HCT116 (cell line): Measurements from ENCODE around the gene CCDC30. TPM values are rescaled to one million over a fixed set of nuclear protein-coding genes. Genes with fewer than 3 reads are reported as not detected.

Experiments used
- ATAC-seq: fragments of 200-7000 bp; cut with Tn5 transposase; 2 replicates; pipeline ENCODE4 v1.9.1; 2020; ENCODE audit warnings: mild to moderate bottlenecking, moderate library complexity
- BruUV-seq: library from RNA; stranded (reverse); fragments of 400-500 nt; replicated peaks from 2 replicates; lab custom pipeline; 2021; lab: Mats Ljungman, UMichigan
- CTCF ChIA-PET: fragments of 300-600 bp; sonication (Branson Sonifier 250); formaldehyde crosslinking; loops from one replicate; lab custom pipeline; 2021; ENCODE audit warnings: antibody characterized with exemption; lab: Charles Lee
- POLR2A ChIA-PET: fragments of 300-600, 350-600 bp; sonication (Branson Sonifier 250); formaldehyde crosslinking; loops from one replicate; lab custom pipeline; 2021; ENCODE audit warnings: antibody characterized with exemption; lab: Charles Lee
- RAD21 ChIA-PET, 2 experiments: fragments of 300-600 bp; sonication (Branson Sonifier 250); formaldehyde crosslinking; loops; one replicate each; lab custom pipeline; 2023; ENCODE audit warnings: low total read pairs in 2 of 2; ENCODE audit not compliant: uncharacterized antibody in 2 of 2, unreplicated experiment in 2 of 2, low non-redundant PET in 1 of 2; lab: Charles Lee
- DNase-seq: peaks from one replicate; pipeline ENCODE4 v3.0.0-alpha.2; 2010; ENCODE audit warnings: low read depth, low spot score
- H2AFZ ChIP-seq: fragments of 200-600 bp; shearing (Covaris generic), sonication (generic); 2 replicates; pipeline ENCODE4 v1.6.1; 2017; ENCODE audit warnings: low read depth, mixed run types, mixed read lengths, antibody characterized with exemption, low read length; ENCODE audit not compliant: poor library complexity, severe bottlenecking
- H3K27ac ChIP-seq: 2 replicates; pipeline ENCODE4 v1.5.1; 2012; ENCODE audit warnings: low read depth, low read length
- H3K27me3 ChIP-seq: fragments of 200-600 bp; sonication (generic); 2 replicates; pipeline ENCODE4 v1.6.1; 2016; ENCODE audit warnings: mixed run types, low read length, mixed read lengths; ENCODE audit not compliant: insufficient read depth
- H3K36me3 ChIP-seq, 2 experiments: fragments of 200-500 bp in 1 of 2; fragments of 200-600 bp in 1 of 2; sonication (Bioruptor generic) in 1 of 2; sonication (generic) in 1 of 2; 2 replicates each; pipeline versions ENCODE4 v1.5.1 to v1.6.1; 2014 to 2016; ENCODE audit warnings: low read length in 2 of 2, inconsistent platforms in 1 of 2, mixed read lengths in 1 of 2, mixed run types in 1 of 2; ENCODE audit not compliant: insufficient read depth in 2 of 2, control insufficient read depth in 1 of 2
- H3K4me1 ChIP-seq, 2 experiments: fragments of 200-600 bp in 1 of 2; sonication (generic) in 1 of 2; 2 replicates each; pipeline versions ENCODE4 v1.5.1 to v1.6.1; 2012 to 2017; ENCODE audit warnings: low read length in 2 of 2, inconsistent platforms in 1 of 2, mild to moderate bottlenecking in 1 of 2, mixed read lengths in 1 of 2, mixed run types in 1 of 2, moderate library complexity in 1 of 2; ENCODE audit not compliant: insufficient read depth in 2 of 2, control insufficient read depth in 1 of 2
- H3K4me2 ChIP-seq: fragments of 200-600 bp; sonication (generic); 2 replicates; pipeline ENCODE4 v1.6.1; 2017; ENCODE audit warnings: mixed run types, low read length, mixed read lengths
- H3K4me3 ChIP-seq, 2 experiments: fragments of 200-600 bp in 1 of 2; sonication (generic) in 1 of 2; replicated peaks in 1 of 2; 2 replicates each; pipeline ENCODE4 v1.5.1; 2011 to 2016; ENCODE audit warnings: low read length in 2 of 2, control low read depth in 1 of 2, low read depth in 1 of 2, mild to moderate bottlenecking in 1 of 2, mixed read lengths in 1 of 2, mixed run types in 1 of 2
- H3K79me2 ChIP-seq: fragments of 200-600 bp; sonication (generic); 2 replicates; pipeline ENCODE4 v1.6.1; 2017; ENCODE audit warnings: mild to moderate bottlenecking, mixed run types, low read length, moderate library complexity, mixed read lengths; ENCODE audit not compliant: insufficient read depth
- H3K9ac ChIP-seq: fragments of 200-600 bp; sonication (generic); 2 replicates; pipeline ENCODE4 v1.6.1; 2016; ENCODE audit warnings: low read length, mixed read lengths
- H3K9me2 ChIP-seq: fragments of 200-600 bp; sonication (generic), shearing (Covaris generic); 2 replicates; pipeline ENCODE4 v1.6.1; 2017; ENCODE audit warnings: mixed run types, mild to moderate bottlenecking, moderate library complexity; ENCODE audit not compliant: insufficient read depth
- H3K9me3 ChIP-seq, 2 experiments: fragments of 200-500 bp in 1 of 2; fragments of 200-600 bp in 1 of 2; sonication (Bioruptor generic) in 1 of 2; sonication (generic) in 1 of 2; 2 replicates each; pipeline ENCODE4 v1.6.1; 2014 to 2017; ENCODE audit warnings: low read length in 2 of 2, mixed read lengths in 2 of 2, inconsistent platforms in 1 of 2, low read depth in 1 of 2, mild to moderate bottlenecking in 1 of 2, mixed run types in 1 of 2, moderate library complexity in 1 of 2; ENCODE audit not compliant: control insufficient read depth in 1 of 2, insufficient read depth in 1 of 2
- H4K20me1 ChIP-seq: fragments of 200-600 bp; sonication (generic), shearing (Covaris generic); 2 replicates; pipeline ENCODE4 v1.6.1; 2017; ENCODE audit warnings: mixed run types, mild to moderate bottlenecking, moderate library complexity; ENCODE audit not compliant: insufficient read depth
- CEBPB ChIP-seq: IDR thresholded peaks from 2 replicates; pipeline ENCODE4 v1.6.1; 2012; ENCODE audit warnings: low read depth
- EGR1 ChIP-seq: IDR thresholded peaks from 2 replicates; pipeline ENCODE4 v1.6.1; 2012; ENCODE audit warnings: low read depth
- ELF1 ChIP-seq: IDR thresholded peaks from 2 replicates; pipeline ENCODE4 v1.6.1; 2012; ENCODE audit warnings: low read depth, borderline replicate concordance
- EZH2phosphoT487 ChIP-seq: fragments of 200-600 bp; IDR thresholded peaks from 2 replicates; pipeline ENCODE4 v1.6.1; 2018; ENCODE audit warnings: antibody characterized with exemption, borderline replicate concordance
- FOSL1 ChIP-seq: IDR thresholded peaks from 2 replicates; pipeline ENCODE4 v1.6.1; 2012; ENCODE audit warnings: low read depth
- JUND ChIP-seq: IDR thresholded peaks from 2 replicates; pipeline ENCODE4 v1.6.1; 2012
- MAX ChIP-seq: IDR thresholded peaks from 2 replicates; pipeline ENCODE4 v1.6.1; 2012
- POLR2AphosphoS5 ChIP-seq: IDR thresholded peaks from 2 replicates; pipeline ENCODE4 v1.6.1; 2011; ENCODE audit warnings: mild to moderate bottlenecking, low read depth, low read length, moderate library complexity
- RAD21 ChIP-seq: IDR thresholded peaks from 2 replicates; pipeline ENCODE4 v1.6.1; 2012; ENCODE audit warnings: low read depth, mild to moderate bottlenecking
- SP1 ChIP-seq: IDR thresholded peaks from 2 replicates; pipeline ENCODE4 v1.6.1; 2012; ENCODE audit warnings: low read depth
- TCF7L2 ChIP-seq: IDR thresholded peaks from 2 replicates; pipeline ENCODE4 v1.7.0; 2011; ENCODE audit warnings: borderline replicate concordance, inconsistent platforms; ENCODE audit not compliant: insufficient read depth, insufficient read length; ENCODE audit errors: extremely low read depth
- YY1 ChIP-seq: IDR thresholded peaks from 2 replicates; pipeline ENCODE4 v1.6.1; 2011; ENCODE audit warnings: low read length, low read depth, moderate library complexity, mild to moderate bottlenecking; ENCODE audit not compliant: insufficient replicate concordance; ENCODE audit errors: extremely low read depth
- intact Hi-C: fragments of 100-400 bp; cut with micrococcal nuclease; formaldehyde crosslinking; loops from 2 replicates; pipeline ENCODE4 v1.10.0; 2022
- total RNA-seq: library from RNA; stranded (reverse); gene quantifications from one replicate; pipeline ENCODE4 v1.2.1, GENCODE V29; 2021; ENCODE audit not compliant: unreplicated experiment
- TF ChIP-seq, protein P1 (sequence below): IDR thresholded peaks from 2 replicates; pipeline ENCODE4 v1.6.1; 2012

Gene CCDC30
- total RNA-seq, 1 experiment from 2014 or later: 2.0 TPM

- POLR2A ChIA-PET: no interaction called here
- no peak overlapping the region for H3K4me3 ChIP-seq
- TF ChIP-seq ELF1 (no peak), TCF7L2 (no peak), YY1 (no peak), CEBPB (no peak), JUND (no peak), FOSL1 (no peak), SP1 (no peak), EZH2phosphoT487 (no peak), EGR1 (no peak), MAX (no peak), POLR2AphosphoS5 (no peak), RAD21 (no peak)
- TF ChIP-seq, protein P1, sequence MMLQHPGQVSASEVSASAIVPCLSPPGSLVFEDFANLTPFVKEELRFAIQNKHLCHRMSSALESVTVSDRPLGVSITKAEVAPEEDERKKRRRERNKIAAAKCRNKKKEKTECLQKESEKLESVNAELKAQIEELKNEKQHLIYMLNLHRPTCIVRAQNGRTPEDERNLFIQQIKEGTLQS: no peak
- H3K9me3 ChIP-seq: no peaks in the 10 kb centered on the region
- no peaks in the 10 kb centered on the region for H3K27me3 ChIP-seq
- H3K4me1 ChIP-seq: peaks cover 0 to 5% of the 10 kb centered on the region in 2 experiments; a peak in 1 of 4 replicates
- intact Hi-C loops: no loop called here
- CTCF ChIA-PET: no interaction called here
- ATAC-seq (no peak), DNase-seq (no peak)
- H3K79me2 ChIP-seq: no peaks in the 10 kb centered on the region
- BruUV-seq: no TSS peak
- H3K9ac ChIP-seq: no peak overlapping the region
- no peak overlapping the region for H2AFZ ChIP-seq
- no peak overlapping the region for H3K4me2 ChIP-seq
- H3K27ac ChIP-seq: no peak overlapping the region
- H3K9me2 ChIP-seq: no peaks in the 10 kb centered on the region
- RAD21 ChIA-PET: no interaction called here
- no peaks in the 10 kb centered on the region for H4K20me1 ChIP-seq
- H3K36me3 ChIP-seq: no peaks in the 10 kb centered on the region
Measured at GRCh38 chr1:42477775-42478174, 14.7 kb downstream of the CCDC30 start.
